HEK293 (cell line): Measurements from ENCODE around the gene CHAC2.
A peak's percentile ranks its signal among the peaks of the same experiment; 100 is the strongest.

ENCODE experiments used
- CTCF ChIA-PET: fragments of 350-600 bp; formaldehyde crosslinking; extraction: SDS; loops from one replicate; lab custom pipeline; 2021; ENCODE audit warnings: antibody characterized with exemption; lab: Yijun Ruan, JAX
- POLR2A ChIA-PET: fragments of 300-600 bp; formaldehyde crosslinking; extraction: SDS; loops from one replicate; lab custom pipeline; 2020; ENCODE audit warnings: antibody characterized with exemption, inconsistent platforms; lab: Yijun Ruan, JAX
- H3K27ac ChIP-seq: fragments of 200-500 bp; sonication (Bioruptor generic); 2 replicates; pipeline ENCODE4 v1.5.1; 2014; ENCODE audit warnings: low read depth, low read length, control low read depth, inconsistent platforms; ENCODE audit errors: extremely low read depth
- H3K36me3 ChIP-seq, 2 experiments: fragments of 200-500 bp in 1 of 2; sonication (Bioruptor generic) in 1 of 2; 1 replicate in 1 of 2; 2 replicates in 1 of 2; pipeline ENCODE4 v1.5.1; 2014 to 2017; ENCODE audit warnings: inconsistent platforms in 2 of 2, low read length in 2 of 2; ENCODE audit not compliant: control insufficient read depth in 2 of 2, insufficient read depth in 1 of 2
- H3K4me1 ChIP-seq: fragments of 200-500 bp; sonication (Bioruptor generic); 2 replicates; pipeline ENCODE4 v1.5.1; 2014; ENCODE audit warnings: mild to moderate bottlenecking, low read length, inconsistent platforms; ENCODE audit not compliant: control insufficient read depth, insufficient read depth
- H3K4me3 ChIP-seq: 2 replicates; pipeline ENCODE4 v1.5.1; 2011; ENCODE audit warnings: low read depth, mild to moderate bottlenecking, control low read depth, low read length, moderate library complexity
- H3K9me3 ChIP-seq: fragments of 200-500 bp; sonication (Bioruptor generic); 2 replicates; pipeline ENCODE4 v1.5.1; 2014; ENCODE audit warnings: low read depth, low read length, inconsistent platforms; ENCODE audit not compliant: control insufficient read depth, insufficient read depth
- BCL11B ChIP-seq: fragments of 450-650 bp; formaldehyde crosslinking; IDR thresholded peaks from 2 replicates; pipeline ENCODE4 v1.5.1; 2016; ENCODE audit warnings: low read depth, missing biosample characterization, missing genetic modification characterization
- GFI1B ChIP-seq: fragments of 450-650 bp; formaldehyde crosslinking; IDR thresholded peaks from 2 replicates; pipeline ENCODE4 v1.5.1; 2016; ENCODE audit warnings: missing biosample characterization, missing genetic modification characterization
- GLIS2 ChIP-seq: fragments of 450-650 bp; formaldehyde crosslinking; IDR thresholded peaks from 2 replicates; pipeline ENCODE4 v1.5.1; 2016; ENCODE audit warnings: missing biosample characterization, missing genetic modification characterization
- OSR2 ChIP-seq: fragments of 450-650 bp; formaldehyde crosslinking; IDR thresholded peaks from 2 replicates; pipeline ENCODE4 v1.5.1; 2016; ENCODE audit warnings: missing biosample characterization, missing genetic modification characterization
- OVOL3 ChIP-seq: fragments of 450-650 bp; formaldehyde crosslinking; IDR thresholded peaks from 2 replicates; pipeline ENCODE4 v1.5.1; 2016; ENCODE audit warnings: missing biosample characterization, missing genetic modification characterization
- ZBTB44 ChIP-seq: fragments of 450-650 bp; IDR thresholded peaks from 2 replicates; pipeline ENCODE4 v1.5.1; 2018; ENCODE audit warnings: missing biosample characterization, mild to moderate bottlenecking, missing genetic modification characterization
- ZBTB48 ChIP-seq: fragments of 450-650 bp; formaldehyde crosslinking; IDR thresholded peaks from 2 replicates; pipeline ENCODE4 v1.5.1; 2016; ENCODE audit warnings: missing biosample characterization, missing genetic modification characterization
- ZEB2 ChIP-seq: fragments of 450-650 bp; formaldehyde crosslinking; IDR thresholded peaks from 2 replicates; pipeline ENCODE4 v1.5.1; 2016; ENCODE audit warnings: missing biosample characterization, missing genetic modification characterization
- ZFP3 ChIP-seq: fragments of 450-650 bp; formaldehyde crosslinking; IDR thresholded peaks from 2 replicates; pipeline ENCODE4 v1.5.1; 2016; ENCODE audit warnings: low read depth, missing biosample characterization, missing genetic modification characterization
- ZFP37 ChIP-seq: fragments of 450-650 bp; formaldehyde crosslinking; IDR thresholded peaks from 2 replicates; pipeline ENCODE4 v1.5.1; 2016; ENCODE audit warnings: missing biosample characterization, missing genetic modification characterization
- ZNF121 ChIP-seq: fragments of 450-650 bp; formaldehyde crosslinking; IDR thresholded peaks from 2 replicates; pipeline ENCODE4 v1.5.1; 2016; ENCODE audit warnings: missing biosample characterization, missing genetic modification characterization
- ZNF132 ChIP-seq: fragments of 450-650 bp; formaldehyde crosslinking; IDR thresholded peaks from 2 replicates; pipeline ENCODE4 v1.5.1; 2017; ENCODE audit warnings: missing biosample characterization, missing genetic modification characterization, borderline replicate concordance
- ZNF24 ChIP-seq: fragments of 450-650 bp; formaldehyde crosslinking; IDR thresholded peaks from 2 replicates; pipeline ENCODE4 v1.5.1; 2016; ENCODE audit warnings: missing biosample characterization, missing genetic modification characterization
- ZNF26 ChIP-seq: fragments of 450-650 bp; formaldehyde crosslinking; IDR thresholded peaks from 2 replicates; pipeline ENCODE4 v1.5.1; 2016; ENCODE audit warnings: missing biosample characterization, missing genetic modification characterization
- ZNF280C ChIP-seq: fragments of 450-650 bp; formaldehyde crosslinking; IDR thresholded peaks from 2 replicates; pipeline ENCODE4 v1.5.1; 2016; ENCODE audit warnings: missing biosample characterization, missing genetic modification characterization
- ZNF341 ChIP-seq: fragments of 450-650 bp; formaldehyde crosslinking; IDR thresholded peaks from 2 replicates; pipeline ENCODE4; 2016; ENCODE audit warnings: low read depth, missing biosample characterization, missing genetic modification characterization
- ZNF501 ChIP-seq: fragments of 450-650 bp; formaldehyde crosslinking; IDR thresholded peaks from 2 replicates; pipeline ENCODE4 v1.5.1; 2016; ENCODE audit warnings: missing biosample characterization, missing genetic modification characterization
- ZNF521 ChIP-seq: fragments of 450-650 bp; formaldehyde crosslinking; IDR thresholded peaks from 2 replicates; pipeline ENCODE4 v1.5.1; 2017; ENCODE audit warnings: missing biosample characterization, mild to moderate bottlenecking, missing genetic modification characterization
- ZNF544 ChIP-seq: fragments of 450-650 bp; formaldehyde crosslinking; IDR thresholded peaks from 2 replicates; pipeline ENCODE4 v1.5.0; 2017; ENCODE audit warnings: missing biosample characterization, missing genetic modification characterization
- ZNF560 ChIP-seq: fragments of 450-650 bp; formaldehyde crosslinking; IDR thresholded peaks from 2 replicates; pipeline ENCODE4 v1.5.1; 2017; ENCODE audit warnings: missing biosample characterization, missing genetic modification characterization, borderline replicate concordance
- ZNF600 ChIP-seq: fragments of 450-650 bp; formaldehyde crosslinking; IDR thresholded peaks from 2 replicates; pipeline ENCODE4 v1.5.1; 2016; ENCODE audit warnings: missing biosample characterization, missing genetic modification characterization
- ZNF629 ChIP-seq: fragments of 450-650 bp; formaldehyde crosslinking; IDR thresholded peaks from 2 replicates; pipeline ENCODE4 v1.5.1; 2017; ENCODE audit warnings: missing biosample characterization, missing genetic modification characterization
- ZNF639 ChIP-seq: fragments of 450-650 bp; formaldehyde crosslinking; IDR thresholded peaks from 2 replicates; pipeline ENCODE4 v1.5.1; 2016; ENCODE audit warnings: missing biosample characterization, missing genetic modification characterization
- ZNF654 ChIP-seq: fragments of 450-650 bp; formaldehyde crosslinking; IDR thresholded peaks from 2 replicates; pipeline ENCODE4 v1.5.1; 2016; ENCODE audit warnings: low read depth, missing biosample characterization, missing genetic modification characterization
- ZNF658 ChIP-seq: fragments of 450-650 bp; formaldehyde crosslinking; IDR thresholded peaks from 2 replicates; pipeline ENCODE4; 2016; ENCODE audit warnings: missing biosample characterization, missing genetic modification characterization
- ZNF791 ChIP-seq: fragments of 450-650 bp; formaldehyde crosslinking; IDR thresholded peaks from 2 replicates; pipeline ENCODE4 v1.5.1; 2016; ENCODE audit warnings: missing biosample characterization, missing genetic modification characterization
- ZNF792 ChIP-seq: fragments of 450-650 bp; formaldehyde crosslinking; IDR thresholded peaks from 2 replicates; pipeline ENCODE4 v1.5.1; 2016; ENCODE audit warnings: missing biosample characterization, missing genetic modification characterization
- ZSCAN5A ChIP-seq: fragments of 450-650 bp; formaldehyde crosslinking; IDR thresholded peaks from 2 replicates; pipeline ENCODE4 v1.5.1; 2016; ENCODE audit warnings: missing biosample characterization, missing genetic modification characterization

The CHAC2 gene

GRCh38 chr2:53767405-53768241 is at the start of gene CHAC2:
TSS of gene CHAC2 (plus strand) at chr2:53767804. CDS start at chr2:53767887, 83 bp downstream.
- no peaks in the 10 kb centered on the region for H3K9me3 ChIP-seq
- H3K36me3 ChIP-seq, result peaks cover 5 to 24% of the 10 kb centered on the region in 2 experiments; a peak in 2 of 3 replicates
- H3K4me3 ChIP-seq, result peak within 1 kb of the TSS; percentile 71
- H3K27ac ChIP-seq, result peak within 1 kb of the TSS; percentile 72
- 0 out of 2 replicates have a peak, but pooled peaks cover 6% of the 10 kb centered on the region for H3K4me1 ChIP-seq
- POLR2A ChIA-PET, result interaction anchor here (0.6 to 3.3 kb wide), 14 partner anchors 9 to 955 kb away, joined by 3 to 38 read pairs (median 4); partner anchors contain the start of genes ASB3 and ERLEC1
- CTCF ChIA-PET, result interaction anchor here (0.7 to 0.9 kb wide), 3 partner anchors 19 to 52 kb away, joined by 3 to 6 read pairs (median 3); partner anchors contain the start of gene ASB3
- TF ChIP-seq ZNF121 (no peak), ZSCAN5A (tag by site-specific recombination) (no peak), ZNF544 (tag by site-specific recombination) (no peak), ZNF560 (tag by site-specific recombination) (no peak), ZNF341 (tag by site-specific recombination) (no peak), ZBTB48 (tag by site-specific recombination) (peak; percentile 87), ZNF792 (tag by site-specific recombination) (no peak), ZNF600 (peak; percentile 31; the same call in 1 of the 2 replicates), ZNF132 (tag by site-specific recombination) (no peak), ZNF521 (tag by site-specific recombination) (no peak), OSR2 (tag by site-specific recombination) (no peak), ZEB2 (tag by site-specific recombination) (peak; percentile 77; the same call in 1 of the 2 replicates), ZNF791 (no peak), ZBTB44 (tag by site-specific recombination) (no peak), ZNF501 (tag by site-specific recombination) (peak; percentile 63), ZNF658 (tag by site-specific recombination) (no peak), GFI1B (tag by site-specific recombination) (no peak), GLIS2 (tag by site-specific recombination) (0 out of 2 replicates have a peak, but pooled peaks have one; percentile 16), ZNF280C (tag by site-specific recombination) (no peak), ZFP3 (tag by site-specific recombination) (no peak), ZFP37 (tag by site-specific recombination) (0 out of 2 replicates have a peak, but pooled peaks have one; percentile 18), OVOL3 (peak; percentile 62; the same call in 1 of the 2 replicates), ZNF629 (tag by site-specific recombination) (peak; percentile 19; the same call in 1 of the 2 replicates), BCL11B (tag by site-specific recombination) (0 out of 2 replicates have a peak, but pooled peaks have one; percentile 17), ZNF26 (tag by site-specific recombination) (no peak), ZNF654 (no peak), ZNF639 (tag by site-specific recombination) (no peak), ZNF24 (no peak)
